Neural crest cell (in vitro differentiated cells): ENCODE results near the gene TTLL10. TPM values are rescaled to one million over a fixed set of nuclear protein-coding genes. Genes with fewer than 3 reads are reported as not detected.

ENCODE experiments used
- DNase-seq: peaks from one replicate; pipeline ENCODE4 v3.0.0; 2021; ENCODE audit warnings: low read depth, mixed read lengths, low spot score
- H3K27ac Mint-ChIP-seq: one replicate; pipeline ENCODE4 v1.8.0; 2021; ENCODE audit warnings: mild to moderate bottlenecking, mixed read lengths; ENCODE audit not compliant: unreplicated experiment
- H3K27me3 Mint-ChIP-seq: 2 replicates; pipeline ENCODE4 v1.8.0; 2021; ENCODE audit warnings: low read depth, mild to moderate bottlenecking, mixed read lengths
- H3K36me3 Mint-ChIP-seq: 2 replicates; pipeline ENCODE4 v1.8.0; 2021; ENCODE audit warnings: low read depth, mild to moderate bottlenecking, mixed read lengths
- H3K4me1 Mint-ChIP-seq: 2 replicates; pipeline ENCODE4 v1.8.0; 2021; ENCODE audit warnings: mixed read lengths
- H3K4me3 Mint-ChIP-seq: one replicate; pipeline ENCODE4 v1.8.0; 2021; ENCODE audit warnings: mild to moderate bottlenecking, mixed read lengths
- H3K9me3 Mint-ChIP-seq: 2 replicates; pipeline ENCODE4 v1.8.0; 2021; ENCODE audit warnings: mixed read lengths
- total RNA-seq: library from RNA; stranded (reverse); gene quantifications from 2 replicates; pipeline ENCODE4 v1.2.1, GENCODE V29; 2021
- TF ChIP-seq, protein P1 (sequence below): fragments of 200-600 bp; sonication (generic); conservative IDR thresholded peaks from 2 replicates; pipeline ENCODE4 v1.5.0; 2021; ENCODE audit warnings: antibody characterized with exemption, mild to moderate bottlenecking

Gene TTLL10
- total RNA-seq, 1 donor from 2014 or later: not detected

DNA sequence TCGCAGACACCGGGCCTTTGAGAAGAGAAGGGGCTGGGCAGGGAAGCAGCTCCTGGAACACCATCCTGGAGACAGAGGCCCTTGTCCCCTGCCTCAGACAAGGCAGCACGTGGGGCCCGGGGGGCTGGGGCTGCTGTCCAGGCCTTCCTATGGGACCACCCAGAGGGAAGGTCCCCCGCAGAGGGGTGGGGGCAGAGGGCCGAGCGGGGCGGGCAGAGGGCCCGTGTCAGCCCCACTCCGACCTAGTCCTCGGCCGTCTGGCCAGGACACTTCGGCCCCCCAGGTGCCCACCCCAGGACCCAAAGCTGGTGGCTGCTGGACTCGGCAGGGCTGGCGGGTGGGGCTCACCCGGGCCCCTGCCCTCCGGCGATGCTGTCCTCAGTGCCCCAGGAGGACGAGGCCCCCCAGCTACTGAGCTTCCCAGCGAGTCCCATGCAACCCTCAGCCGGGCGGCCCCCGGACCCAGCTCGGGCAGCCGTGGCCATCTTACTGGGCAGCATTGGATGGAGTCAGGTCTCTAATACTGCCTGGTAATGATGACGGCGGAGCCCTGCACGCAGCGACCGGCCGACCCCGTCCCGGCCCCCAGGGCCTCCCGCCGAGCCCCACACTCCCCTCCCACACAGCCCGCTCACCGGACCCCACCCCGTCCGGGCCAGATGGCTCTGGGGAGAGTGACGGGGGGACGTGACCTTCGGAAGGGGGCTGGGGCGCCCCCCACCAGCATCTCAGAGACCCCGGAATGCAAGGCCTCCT is 6.9 kb upstream of the TTLL10 start:
- Mint-ChIP-seq H3K27me3 (peaks cover 27% of the 10 kb centered on the region), H3K36me3 (no peaks in the 10 kb centered on the region), H3K4me1 (peaks cover 16% of the 10 kb centered on the region), H3K9me3 (no peaks in the 10 kb centered on the region), H3K4me3 (no peak overlapping the region), H3K27ac (no peak overlapping the region)
- TF ChIP-seq, protein P1, sequence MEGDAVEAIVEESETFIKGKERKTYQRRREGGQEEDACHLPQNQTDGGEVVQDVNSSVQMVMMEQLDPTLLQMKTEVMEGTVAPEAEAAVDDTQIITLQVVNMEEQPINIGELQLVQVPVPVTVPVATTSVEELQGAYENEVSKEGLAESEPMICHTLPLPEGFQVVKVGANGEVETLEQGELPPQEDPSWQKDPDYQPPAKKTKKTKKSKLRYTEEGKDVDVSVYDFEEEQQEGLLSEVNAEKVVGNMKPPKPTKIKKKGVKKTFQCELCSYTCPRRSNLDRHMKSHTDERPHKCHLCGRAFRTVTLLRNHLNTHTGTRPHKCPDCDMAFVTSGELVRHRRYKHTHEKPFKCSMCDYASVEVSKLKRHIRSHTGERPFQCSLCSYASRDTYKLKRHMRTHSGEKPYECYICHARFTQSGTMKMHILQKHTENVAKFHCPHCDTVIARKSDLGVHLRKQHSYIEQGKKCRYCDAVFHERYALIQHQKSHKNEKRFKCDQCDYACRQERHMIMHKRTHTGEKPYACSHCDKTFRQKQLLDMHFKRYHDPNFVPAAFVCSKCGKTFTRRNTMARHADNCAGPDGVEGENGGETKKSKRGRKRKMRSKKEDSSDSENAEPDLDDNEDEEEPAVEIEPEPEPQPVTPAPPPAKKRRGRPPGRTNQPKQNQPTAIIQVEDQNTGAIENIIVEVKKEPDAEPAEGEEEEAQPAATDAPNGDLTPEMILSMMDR: no peak
- no peak for DNase-seq

DNA sequence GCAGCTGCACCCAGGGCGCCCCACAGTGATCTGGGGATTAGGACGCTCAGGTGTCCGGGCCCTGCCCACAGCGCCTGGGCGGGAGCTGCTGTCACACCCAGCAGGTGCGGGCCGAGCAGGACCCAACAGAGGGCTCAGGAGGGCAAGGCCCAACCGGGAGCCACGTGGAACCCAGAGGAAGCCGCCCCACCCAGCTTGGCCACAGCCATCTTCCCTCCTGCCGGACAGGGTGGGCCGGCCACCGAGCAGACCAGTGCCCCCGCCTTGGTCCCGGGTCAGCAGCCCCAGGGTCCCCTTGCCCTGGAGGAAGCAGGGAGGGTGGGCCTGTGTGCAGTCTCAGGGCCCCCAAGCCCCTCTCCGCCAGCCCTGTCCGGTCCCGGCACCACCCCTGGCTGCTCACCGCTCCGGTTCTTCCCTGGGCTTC is 6.3 kb upstream of the TTLL10 start:
- TF ChIP-seq, protein P1: no peak
- Mint-ChIP-seq H3K27me3 (peaks cover 27% of the 10 kb centered on the region), H3K36me3 (no peaks in the 10 kb centered on the region), H3K9me3 (no peaks in the 10 kb centered on the region), H3K4me1 (peaks cover 16% of the 10 kb centered on the region), H3K27ac (no peak overlapping the region), H3K4me3 (no peak overlapping the region)
- no peak for DNase-seq

DNA sequence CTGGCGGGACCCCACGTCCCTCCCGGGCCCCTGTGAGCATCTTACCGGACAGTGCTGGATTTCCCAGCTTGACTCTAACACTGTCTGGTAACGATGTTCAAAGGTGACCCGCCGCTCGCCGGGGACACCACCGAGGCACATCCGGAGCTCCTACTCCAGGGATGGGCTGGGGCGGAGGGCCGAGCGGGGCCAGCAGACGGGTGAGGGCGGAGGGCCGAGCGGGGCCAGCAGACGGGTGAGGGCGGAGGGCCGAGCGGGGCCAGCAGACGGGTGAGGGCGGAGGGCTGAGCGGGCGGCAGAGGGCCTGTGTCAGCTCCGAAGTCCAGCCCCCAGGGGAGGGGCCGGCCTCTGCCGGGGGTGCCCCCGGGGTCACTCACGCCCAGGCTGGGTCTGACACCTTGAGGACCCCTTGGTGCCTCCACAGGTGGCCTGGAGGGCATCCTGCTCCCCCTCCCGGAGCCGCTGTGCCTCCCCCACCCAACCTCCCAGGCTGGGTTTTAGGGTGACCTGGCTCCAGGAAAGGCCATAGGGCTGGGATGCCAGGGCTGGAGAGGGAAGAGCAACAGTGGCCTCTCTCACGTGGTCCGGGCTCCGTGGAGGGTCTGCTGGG is 5.7 kb upstream of the TTLL10 start:
- Mint-ChIP-seq H3K36me3 (no peaks in the 10 kb centered on the region), H3K27ac (no peak overlapping the region), H3K4me3 (no peak overlapping the region), H3K4me1 (peaks cover 16% of the 10 kb centered on the region), H3K9me3 (no peaks in the 10 kb centered on the region), H3K27me3 (peaks cover 24% of the 10 kb centered on the region)
- TF ChIP-seq, protein P1: no peak
- DNase-seq: no peak

GRCh38 chr1:1168451-1169411 is 4.9 kb upstream of the TTLL10 start:
- no peak for DNase-seq
- Mint-ChIP-seq H3K27ac (no peak overlapping the region), H3K36me3 (no peaks in the 10 kb centered on the region), H3K4me1 (peaks cover 16% of the 10 kb centered on the region), H3K4me3 (no peak overlapping the region), H3K27me3 (peaks cover 20% of the 10 kb centered on the region), H3K9me3 (no peaks in the 10 kb centered on the region)
- TF ChIP-seq, protein P1: no peak

- Mint-ChIP-seq H3K27me3 (peaks cover 17% of the 10 kb centered on the region), H3K4me1 (peaks cover 12% of the 10 kb centered on the region), H3K36me3 (no peaks in the 10 kb centered on the region), H3K27ac (no peak overlapping the region), H3K4me3 (no peak overlapping the region), H3K9me3 (no peaks in the 10 kb centered on the region)
- TF ChIP-seq, protein P1: no peak
- DNase-seq: no peak
These were observed 4.1 kb upstream of the TTLL10 start for GRCh38 chr1:1169429-1170214.
